HS-5 (cell line): ENCODE data around the gene RPS6KA2.

ENCODE experiments used
- DNase-seq: peaks from one replicate; pipeline ENCODE4 v3.0.0-alpha.2; 2012; ENCODE audit warnings: low read depth

RPS6KA2 gene

GRCh38 chr6:166503167-166503744 lies 123.8 kb downstream of the RPS6KA2 start:
- no peak for DNase-seq

- DNase-seq = no peak
Observed at GRCh38 chr6:166502453-166502852, 124.6 kb downstream of the RPS6KA2 start.

- DNase-seq = no peak
Observed at GRCh38 chr6:166501246-166501645, 125.8 kb downstream of the RPS6KA2 start.

- no peak for DNase-seq
Observed at GRCh38 chr6:166500246-166500645, 126.8 kb downstream of the RPS6KA2 start.

GRCh38 chr6:166499350-166500163 lies 127.5 kb downstream of the RPS6KA2 start:
- DNase-seq = no peak

- DNase-seq = no peak
Observed at GRCh38 chr6:166498661-166499349, 128.2 kb downstream of the RPS6KA2 start.

GRCh38 chr6:166498228-166498627 lies 128.8 kb downstream of the RPS6KA2 start:
- no peak for DNase-seq

- no peak for DNase-seq
Observed at GRCh38 chr6:166497087-166497899, 129.8 kb downstream of the RPS6KA2 start.

- no peak for DNase-seq
Observed at GRCh38 chr6:166496460-166496859, 130.6 kb downstream of the RPS6KA2 start.

GRCh38 chr6:166495487-166496314 lies 131.3 kb downstream of the RPS6KA2 start:
- no peak for DNase-seq

- DNase-seq = no peak
Observed at GRCh38 chr6:166494757-166495486, 132.1 kb downstream of the RPS6KA2 start.

GRCh38 chr6:166494101-166494441 lies 133.0 kb downstream of the RPS6KA2 start:
- no peak for DNase-seq

GRCh38 chr6:166493427-166494100 lies 133.5 kb downstream of the RPS6KA2 start:
- DNase-seq = no peak

GRCh38 chr6:166492092-166492741 lies 134.8 kb downstream of the RPS6KA2 start:
- no peak for DNase-seq

- DNase-seq = no peak
Observed at GRCh38 chr6:166490671-166491500, 136.2 kb downstream of the RPS6KA2 start.

GRCh38 chr6:166489301-166490155 lies 137.5 kb downstream of the RPS6KA2 start:
- no peak for DNase-seq

GRCh38 chr6:166488701-166489100 lies 138.3 kb downstream of the RPS6KA2 start:
- DNase-seq = no peak
